WERI-Rb-1 (cell line): Measurements from ENCODE around the gene RGPD6.
"Not testable (repeated sequence)": the region's sequence is repeated elsewhere in the genome, so short reads cannot be mapped to it uniquely, and the experiment has no call there.

Experiments
- DNase-seq: peaks from one replicate; pipeline ENCODE4 v3.0.0-alpha.2; 2020
- H3K27ac ChIP-seq: fragments of 250-450 bp; sonication (Bioruptor Pico); 2 replicates; pipeline ENCODE4 v1.5.1; 2020; ENCODE audit warnings: mild to moderate bottlenecking, moderate library complexity
- H3K27me3 ChIP-seq: fragments of 250-450 bp; sonication (Bioruptor Pico); 2 replicates; pipeline ENCODE4 v1.5.1; 2021; ENCODE audit warnings: mild to moderate bottlenecking, low read depth, moderate library complexity; ENCODE audit not compliant: insufficient read depth, severe bottlenecking
- H3K36me3 ChIP-seq: fragments of 250-450 bp; sonication (Bioruptor Pico); 2 replicates; pipeline ENCODE4 v1.5.1; 2020; ENCODE audit warnings: mild to moderate bottlenecking, moderate library complexity
- H3K4me3 ChIP-seq: 2 replicates; pipeline ENCODE4 v1.5.1; 2011; ENCODE audit warnings: low read depth, mild to moderate bottlenecking, control low read depth, low read length
- H3K9me3 ChIP-seq: fragments of 250-450 bp; sonication (Bioruptor Pico); 2 replicates; pipeline ENCODE4 v1.5.1; 2021; ENCODE audit warnings: mild to moderate bottlenecking, moderate library complexity; ENCODE audit not compliant: severe bottlenecking

Gene RGPD6

GRCh38 chr2:110576763-110577416, at the start of gene RGPD6:
RGPD6 (minus strand) TSS chr2:110577222; CDS start chr2:110577024, 198 bp downstream.
- not testable (repeated sequence) for DNase-seq, H3K9me3 ChIP-seq, H3K4me3 ChIP-seq, H3K27ac ChIP-seq, H3K27me3 ChIP-seq, H3K36me3 ChIP-seq

DNA sequence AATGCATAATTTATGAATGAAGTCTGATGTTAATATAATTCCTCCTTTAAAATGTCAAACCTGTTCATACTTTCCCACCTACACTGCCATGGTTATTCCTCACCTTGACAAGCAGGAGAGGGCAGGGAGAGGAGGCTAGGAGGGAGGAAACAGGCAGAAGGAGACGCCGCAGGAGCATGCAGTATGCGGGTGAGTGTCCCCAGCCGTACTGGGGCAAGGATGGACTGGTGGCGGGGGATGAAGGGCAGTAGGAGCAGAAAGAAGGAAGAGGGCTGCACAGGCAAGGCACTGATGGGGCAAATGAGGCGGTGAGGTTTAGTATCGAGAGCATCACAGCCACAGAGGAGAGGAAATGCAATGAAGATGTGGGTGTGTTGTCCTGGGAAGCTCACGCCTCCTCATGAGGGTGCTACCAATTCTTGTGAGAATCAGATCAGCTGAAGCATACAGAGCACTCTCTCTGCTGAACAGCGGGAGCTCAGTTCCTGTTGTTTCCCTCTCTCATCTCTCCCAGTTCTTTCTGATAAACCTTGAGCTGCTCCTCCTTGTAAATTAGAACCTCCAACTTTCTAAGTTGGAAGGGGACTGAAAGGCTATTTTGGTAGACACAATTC, 42.4 kb upstream of the RGPD6 start:
- not testable (repeated sequence) for H3K27me3 ChIP-seq, DNase-seq, H3K27ac ChIP-seq, H3K9me3 ChIP-seq, H3K36me3 ChIP-seq, H3K4me3 ChIP-seq

DNA sequence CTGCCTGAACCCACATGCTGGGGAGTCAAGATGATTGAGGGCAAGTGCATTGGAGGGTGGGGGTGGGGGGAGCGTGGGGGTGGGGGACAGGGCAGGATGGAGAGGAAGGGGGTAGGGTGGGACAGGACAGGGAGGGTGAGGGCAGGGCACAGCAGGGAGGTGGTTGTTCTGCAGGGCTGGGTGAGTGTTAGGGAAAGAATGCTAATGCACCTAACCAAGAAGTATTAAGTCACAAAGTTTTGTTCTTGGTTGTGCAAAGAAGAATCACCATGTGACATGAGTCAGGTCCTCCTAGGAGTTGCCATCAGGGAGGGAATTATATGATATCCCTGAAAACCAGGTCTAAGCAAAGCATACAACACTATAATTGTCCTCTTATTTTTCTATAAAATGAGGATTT, 36.9 kb upstream of the RGPD6 start:
- DNase-seq, H3K27ac ChIP-seq, H3K27me3 ChIP-seq, H3K36me3 ChIP-seq, H3K4me3 ChIP-seq, H3K9me3 ChIP-seq: not testable (repeated sequence)

DNA sequence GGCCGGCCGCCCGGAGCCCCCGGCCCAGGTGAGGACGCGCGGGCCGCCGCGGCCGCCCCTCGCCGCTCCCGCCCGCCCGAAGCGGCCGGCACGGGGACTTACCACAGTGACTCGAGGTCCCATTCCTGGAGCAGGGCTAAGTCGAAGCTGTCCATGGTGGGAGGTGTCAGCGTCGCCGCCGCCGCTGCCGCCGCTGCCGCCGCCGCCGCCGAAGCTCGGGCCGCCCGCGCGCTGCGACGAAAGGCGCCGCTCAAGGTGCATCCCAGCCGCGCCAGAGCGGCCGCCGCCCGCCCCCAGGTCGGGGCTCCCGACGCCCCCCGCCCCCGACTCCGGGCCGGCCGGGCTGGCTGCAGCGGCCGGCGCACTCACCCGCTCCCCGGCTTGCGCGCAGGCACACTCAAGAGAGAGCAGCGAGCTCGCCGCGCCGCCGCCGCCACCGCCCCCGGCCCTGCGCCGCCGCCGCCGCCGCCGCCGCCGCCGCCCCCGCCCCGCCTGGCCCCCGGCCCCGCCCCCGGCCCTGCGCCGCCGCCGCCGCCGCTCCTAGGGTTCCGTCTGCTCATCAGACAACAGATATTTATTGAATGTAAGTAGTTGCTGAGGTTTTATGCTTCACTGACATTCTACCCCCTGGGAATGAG, 33.7 kb upstream of the RGPD6 start:
- not testable (repeated sequence) for H3K9me3 ChIP-seq, H3K36me3 ChIP-seq, H3K27ac ChIP-seq, DNase-seq, H3K27me3 ChIP-seq, H3K4me3 ChIP-seq

DNA sequence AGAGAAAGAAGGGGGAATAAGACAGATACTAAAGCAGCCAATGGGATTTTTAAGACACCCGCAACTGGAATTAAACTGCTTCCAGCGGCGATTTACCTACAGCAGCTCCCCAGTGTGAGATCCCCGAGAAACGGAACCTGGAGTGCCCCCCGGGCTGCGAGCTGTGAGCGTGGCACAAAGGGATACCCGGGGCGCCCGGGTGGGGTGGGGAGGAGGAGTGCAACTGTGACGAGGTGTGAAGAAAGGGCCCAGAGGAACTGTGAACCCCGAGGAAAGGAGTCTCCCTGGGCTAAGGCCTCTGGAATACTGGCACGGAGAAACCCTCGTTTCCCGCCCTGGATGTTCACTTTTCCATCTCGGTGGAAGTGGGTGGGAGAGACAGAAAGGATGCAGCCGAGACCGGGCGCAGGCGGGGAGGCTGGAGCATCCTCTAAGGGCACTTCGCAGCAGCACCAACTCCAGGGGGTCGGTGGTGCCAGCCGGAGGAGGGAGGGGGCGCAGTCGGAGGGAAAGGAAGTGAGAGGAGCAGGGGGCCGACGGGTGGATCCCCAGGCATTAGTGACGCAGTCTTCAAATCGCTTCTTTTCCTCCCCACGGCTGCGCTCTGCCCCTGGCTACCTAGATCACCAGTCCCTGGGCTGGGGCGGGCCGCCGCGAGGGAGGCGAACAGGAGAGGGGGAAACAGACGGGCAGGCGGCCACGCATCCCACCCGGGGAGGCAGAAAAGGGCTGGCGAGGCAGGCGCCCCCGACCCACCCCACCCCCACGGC, 33.0 kb upstream of the RGPD6 start:
- H3K9me3 ChIP-seq, DNase-seq, H3K36me3 ChIP-seq, H3K4me3 ChIP-seq, H3K27ac ChIP-seq, H3K27me3 ChIP-seq: not testable (repeated sequence)

GRCh38 chr2:110608788-110609502, 31.9 kb upstream of the RGPD6 start:
- H3K36me3 ChIP-seq, H3K4me3 ChIP-seq, H3K27me3 ChIP-seq, DNase-seq, H3K27ac ChIP-seq, H3K9me3 ChIP-seq: not testable (repeated sequence)

GRCh38 chr2:110605057-110605456, 28.0 kb upstream of the RGPD6 start:
- not testable (repeated sequence) for H3K4me3 ChIP-seq, DNase-seq, H3K36me3 ChIP-seq, H3K27me3 ChIP-seq, H3K9me3 ChIP-seq, H3K27ac ChIP-seq

GRCh38 chr2:110603917-110604591, 27.0 kb upstream of the RGPD6 start:
- H3K27me3 ChIP-seq, H3K4me3 ChIP-seq, H3K9me3 ChIP-seq, DNase-seq, H3K36me3 ChIP-seq, H3K27ac ChIP-seq: not testable (repeated sequence)

DNA sequence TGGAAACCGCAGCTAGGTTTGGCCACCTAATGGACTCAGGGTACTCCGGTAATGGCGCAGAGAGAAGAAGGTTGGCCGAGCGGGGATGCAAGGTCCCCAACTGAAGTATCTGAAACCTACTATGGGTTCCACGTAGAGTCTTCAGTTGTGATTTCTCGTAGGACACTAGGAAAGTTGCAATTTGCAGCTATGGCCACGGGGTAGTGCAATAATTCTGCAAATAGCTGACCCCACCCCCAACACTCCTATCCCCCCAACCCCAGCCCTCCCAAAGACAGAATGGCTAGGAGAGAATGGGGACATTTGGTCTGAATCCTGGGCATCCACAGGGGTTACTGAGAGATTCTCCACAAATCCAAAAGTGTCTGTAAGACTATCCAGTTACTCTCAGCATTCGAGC, 25.1 kb upstream of the RGPD6 start:
- H3K4me3 ChIP-seq, H3K27ac ChIP-seq, H3K36me3 ChIP-seq, DNase-seq, H3K9me3 ChIP-seq, H3K27me3 ChIP-seq: not testable (repeated sequence)

GRCh38 chr2:110591973-110592372, 15.0 kb upstream of the RGPD6 start:
- not testable (repeated sequence) for H3K27ac ChIP-seq, H3K36me3 ChIP-seq, H3K9me3 ChIP-seq, H3K4me3 ChIP-seq, H3K27me3 ChIP-seq, DNase-seq

GRCh38 chr2:110589677-110590330, 12.8 kb upstream of the RGPD6 start:
- H3K27ac ChIP-seq, DNase-seq, H3K27me3 ChIP-seq, H3K36me3 ChIP-seq, H3K9me3 ChIP-seq, H3K4me3 ChIP-seq: not testable (repeated sequence)

- H3K36me3 ChIP-seq, H3K27me3 ChIP-seq, DNase-seq, H3K4me3 ChIP-seq, H3K9me3 ChIP-seq, H3K27ac ChIP-seq: not testable (repeated sequence)
Measured at GRCh38 chr2:110588520-110588919, 11.5 kb upstream of the RGPD6 start.

DNA sequence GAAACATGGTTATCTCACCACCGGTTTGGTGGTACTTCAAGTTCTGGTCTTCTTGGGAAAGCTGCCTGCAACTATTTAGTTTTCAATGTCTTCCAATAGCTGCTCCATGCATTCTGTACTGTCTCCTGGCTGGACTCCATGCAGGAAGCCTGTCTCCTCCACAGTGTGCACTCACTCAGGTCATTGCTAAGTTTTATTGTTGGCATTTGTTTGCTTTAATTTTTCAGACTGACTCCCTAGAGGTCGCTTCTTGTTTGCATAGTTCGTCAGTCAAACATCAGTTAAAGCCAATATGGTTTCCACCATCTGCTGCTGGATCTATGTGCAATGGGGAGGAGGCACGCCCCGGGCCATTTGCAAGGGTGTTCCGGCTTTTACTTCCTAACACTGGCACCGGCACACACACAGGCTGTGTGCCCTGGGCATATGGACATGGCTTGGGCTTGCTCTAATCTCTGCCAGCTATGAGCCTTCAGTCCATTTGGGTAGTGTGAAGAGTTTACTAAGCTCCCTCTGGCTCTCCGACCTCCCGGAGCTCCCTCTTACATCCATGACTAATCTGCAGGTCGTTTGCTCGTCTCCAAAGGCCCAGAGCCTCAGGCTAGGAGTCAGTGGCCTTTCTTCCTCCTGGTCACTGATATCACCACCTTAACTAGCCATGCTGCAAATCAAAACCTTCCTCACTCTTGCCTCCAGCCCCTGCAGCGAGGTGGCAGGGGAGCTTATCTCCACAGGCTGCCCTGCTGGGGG, 2.4 kb upstream of the RGPD6 start:
- H3K27ac ChIP-seq, H3K36me3 ChIP-seq, DNase-seq, H3K9me3 ChIP-seq, H3K27me3 ChIP-seq, H3K4me3 ChIP-seq: not testable (repeated sequence)
